GM21423 (cell line): ENCODE results near the gene LASP1.
"Not testable (repeated sequence)": the region's sequence is repeated elsewhere in the genome, so short reads cannot be mapped to it uniquely, and the experiment has no call there.

Source experiments
- ATAC-seq: cut with Tn5 transposase; IDR thresholded peaks from one replicate; pipeline ENCODE4 v1.9.1; 2021; ENCODE audit warnings: mild to moderate bottlenecking, moderate library complexity; ENCODE audit not compliant: unreplicated experiment

Gene LASP1

DNA sequence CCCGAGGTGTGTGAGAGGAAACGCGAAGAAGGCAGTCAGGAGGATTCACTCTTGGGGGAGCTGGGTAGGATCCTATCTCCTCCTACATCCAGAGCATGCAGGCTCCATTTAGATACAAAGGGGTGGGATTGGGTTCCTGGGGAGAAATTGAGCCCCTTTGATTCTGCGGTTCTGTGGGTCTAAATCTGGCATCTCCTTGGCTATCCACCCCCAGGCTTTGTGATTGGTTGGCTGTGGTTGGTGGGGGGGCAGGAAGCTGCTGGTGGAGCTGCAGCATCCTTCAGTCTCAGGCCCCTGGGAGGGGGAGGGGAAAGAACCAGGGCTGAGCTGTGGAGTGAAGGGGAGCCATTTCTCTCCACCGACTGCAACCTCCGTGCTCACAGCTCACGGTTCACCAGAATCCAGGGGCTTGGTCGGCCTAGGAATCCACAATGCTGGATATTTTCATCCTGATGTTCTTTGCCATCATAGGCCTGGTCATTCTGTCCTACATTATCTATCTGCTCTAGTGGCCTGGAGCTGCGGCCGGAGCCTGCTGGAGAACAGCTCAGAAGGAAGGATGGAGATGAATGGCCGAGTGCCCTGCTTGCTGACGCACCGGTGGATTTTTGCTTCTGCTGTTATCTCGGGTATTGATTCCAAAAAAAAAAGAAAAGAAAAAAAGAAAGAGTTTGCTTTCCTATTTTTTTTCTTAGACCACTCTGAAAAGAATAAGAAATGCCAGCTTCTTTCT is 55.6 kb downstream of the LASP1 start, which contains the start of gene LASP1NB:
TSS of gene LASP1NB (plus strand) at position 352 of the 733 bp plus-strand sequence.
- ATAC-seq: no peak

- ATAC-seq: no peak
Observed at GRCh38 chr17:38926293-38927070, 56.6 kb downstream of the LASP1 start.

DNA sequence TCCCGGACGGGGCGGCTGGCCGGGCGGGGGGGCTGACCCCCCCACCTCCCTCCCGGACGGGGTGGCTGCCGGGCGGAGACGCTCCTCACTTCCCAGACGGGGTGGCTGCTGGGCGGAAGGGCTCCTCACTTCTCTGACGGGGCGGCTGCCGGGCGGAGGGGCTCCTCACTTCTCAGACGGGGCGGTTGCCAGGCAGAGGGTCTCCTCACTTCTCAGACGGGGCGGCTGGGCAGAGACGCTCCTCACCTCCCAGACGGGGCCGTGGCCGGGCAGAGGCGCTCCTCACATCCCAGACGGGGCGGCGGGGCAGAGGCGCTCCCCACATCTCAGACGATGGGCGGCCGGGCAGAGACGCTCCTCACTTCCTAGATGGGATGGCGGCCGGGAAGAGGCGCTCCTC is 60.9 kb downstream of the LASP1 start:
- not testable (repeated sequence) for ATAC-seq

GRCh38 chr17:38933962-38934361 is 64.1 kb downstream of the LASP1 start:
- not testable (repeated sequence) for ATAC-seq

DNA sequence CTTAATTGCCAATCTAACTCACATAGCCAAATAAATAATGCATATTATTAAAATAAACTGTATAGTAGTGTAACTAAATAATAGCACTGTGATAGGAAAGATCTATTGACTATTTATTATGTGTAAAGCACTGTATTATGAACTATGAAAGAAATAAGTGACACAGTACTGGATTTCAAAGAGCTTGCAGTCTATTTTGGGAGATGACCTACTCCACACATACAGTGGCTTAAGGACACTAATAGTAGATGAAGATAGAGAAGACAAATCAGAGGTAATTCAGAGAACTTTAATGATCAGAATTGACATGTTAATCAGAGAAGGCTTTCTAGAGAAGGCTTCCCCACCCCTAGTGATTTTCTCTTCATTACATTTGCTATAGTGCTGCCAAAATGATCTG is 70.1 kb downstream of the LASP1 start:
- ATAC-seq: no peak

GRCh38 chr17:38940404-38940803 is 70.5 kb downstream of the LASP1 start:
- no peak for ATAC-seq

- ATAC-seq: no peak
Observed at GRCh38 chr17:38942696-38943334, 73.0 kb downstream of the LASP1 start.

- no peak for ATAC-seq
Observed at GRCh38 chr17:38943607-38944006, 73.7 kb downstream of the LASP1 start.

DNA sequence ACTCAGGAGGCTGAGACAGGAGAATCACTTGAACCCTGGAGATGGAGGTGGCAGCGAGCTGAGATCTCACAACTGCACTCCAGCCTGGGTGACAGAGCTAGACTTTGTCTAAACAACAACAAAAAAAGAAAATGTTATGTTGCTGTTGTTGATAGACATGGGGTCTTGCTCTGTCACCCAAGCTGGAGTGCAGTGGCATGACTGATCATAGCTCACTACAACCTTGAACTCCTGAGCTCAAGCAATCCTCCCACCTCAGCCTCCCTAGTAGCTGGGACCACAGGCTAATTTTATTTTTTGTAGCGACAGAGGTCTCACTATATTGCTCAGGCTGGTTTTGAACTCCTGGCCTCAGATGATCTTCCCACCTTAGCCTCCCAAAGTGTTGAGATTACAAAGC is 77.3 kb downstream of the LASP1 start:
- ATAC-seq: no peak

DNA sequence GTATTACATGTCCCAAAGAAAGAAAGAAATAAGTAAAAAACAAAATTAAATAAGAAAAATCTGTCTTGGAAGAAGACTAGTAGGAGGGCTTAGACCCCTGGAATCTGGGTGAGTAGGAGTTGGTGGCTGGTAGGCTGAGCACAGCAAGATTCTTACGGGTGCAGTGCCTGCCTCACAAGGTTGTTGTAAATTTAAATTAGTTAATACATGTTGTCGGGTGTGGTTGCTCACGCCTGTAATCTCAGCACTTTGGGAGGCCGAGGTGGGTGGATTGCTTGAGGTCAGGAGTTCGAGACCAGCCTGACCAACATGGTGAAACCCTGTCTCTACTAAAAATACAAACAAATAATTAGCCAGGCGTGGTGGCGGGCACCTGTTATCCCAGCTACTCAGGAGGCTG is 83.9 kb downstream of the LASP1 start:
- ATAC-seq: not testable (repeated sequence)

DNA sequence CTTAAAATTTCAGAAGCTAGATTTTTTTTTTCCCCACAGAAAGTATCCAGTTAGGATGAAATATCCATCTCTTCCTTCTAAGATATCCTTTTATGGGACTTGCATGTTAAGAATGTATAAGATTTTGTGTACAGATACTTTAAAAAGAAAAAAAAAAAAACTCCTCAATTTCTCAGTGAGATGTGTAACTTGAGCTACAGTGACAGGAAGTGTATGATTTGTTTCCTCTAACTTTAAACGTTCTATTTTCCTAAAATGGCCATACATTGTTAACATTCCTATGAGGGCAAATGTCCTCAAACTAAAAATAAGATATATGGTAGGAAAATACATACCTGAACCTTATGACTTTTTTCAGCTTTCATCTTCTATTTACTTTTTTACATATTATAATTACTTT is 88.5 kb downstream of the LASP1 start:
- no peak for ATAC-seq

- no peak for ATAC-seq
Observed at GRCh38 chr17:38958756-38959155, 88.9 kb downstream of the LASP1 start.

- no peak for ATAC-seq
Observed at GRCh38 chr17:38959508-38959907, 89.7 kb downstream of the LASP1 start.

DNA sequence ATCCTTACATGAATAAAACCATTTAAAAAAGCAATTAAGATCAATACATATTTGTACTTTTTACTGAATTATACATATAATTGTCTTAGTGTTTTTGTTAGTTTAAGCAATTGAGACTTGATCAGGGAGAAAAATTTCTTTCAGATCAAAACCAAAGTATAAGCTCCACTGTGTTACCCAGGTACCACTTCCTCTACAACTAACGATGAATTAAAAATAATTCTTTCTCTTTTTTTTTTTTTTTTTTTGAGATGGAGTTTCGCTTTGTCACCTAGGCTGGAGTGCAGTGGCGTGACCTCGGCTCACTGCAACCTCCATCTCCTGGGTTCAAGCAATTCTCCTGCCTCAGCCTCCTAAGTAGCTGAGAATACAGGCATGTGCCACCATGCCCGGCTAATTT is 90.5 kb downstream of the LASP1 start:
- no peak for ATAC-seq

GRCh38 chr17:38961413-38961812 is 91.6 kb downstream of the LASP1 start:
- ATAC-seq: no peak

DNA sequence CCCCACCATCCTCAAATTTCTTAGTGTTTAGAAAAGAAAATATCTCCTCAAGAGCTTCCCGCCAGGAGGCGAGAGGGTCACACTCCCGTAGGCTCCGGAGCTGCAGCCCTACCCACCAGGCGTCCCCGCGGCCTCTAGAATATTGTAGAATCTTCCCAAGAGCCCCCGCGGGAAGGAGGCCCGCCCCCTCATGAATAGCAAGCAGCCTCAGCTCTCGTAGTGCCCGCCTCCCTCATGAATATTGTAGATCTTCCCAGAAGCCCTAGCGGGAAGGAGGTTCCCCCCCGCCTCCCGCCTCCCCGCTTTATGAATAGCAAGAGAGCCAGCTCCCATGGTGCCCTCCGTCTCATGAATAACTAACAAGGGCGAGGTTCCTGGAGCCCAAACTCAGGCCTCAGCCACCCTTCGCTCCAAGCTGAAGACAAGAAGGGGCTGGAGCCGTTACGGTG is 97.5 kb downstream of the LASP1 start, which contains the start of gene FBXO47:
TSS of gene FBXO47 (minus strand) at position 114 of the 449 bp plus-strand sequence. CDS start 4,378 bp downstream, outside the sequence.
- no peak for ATAC-seq

DNA sequence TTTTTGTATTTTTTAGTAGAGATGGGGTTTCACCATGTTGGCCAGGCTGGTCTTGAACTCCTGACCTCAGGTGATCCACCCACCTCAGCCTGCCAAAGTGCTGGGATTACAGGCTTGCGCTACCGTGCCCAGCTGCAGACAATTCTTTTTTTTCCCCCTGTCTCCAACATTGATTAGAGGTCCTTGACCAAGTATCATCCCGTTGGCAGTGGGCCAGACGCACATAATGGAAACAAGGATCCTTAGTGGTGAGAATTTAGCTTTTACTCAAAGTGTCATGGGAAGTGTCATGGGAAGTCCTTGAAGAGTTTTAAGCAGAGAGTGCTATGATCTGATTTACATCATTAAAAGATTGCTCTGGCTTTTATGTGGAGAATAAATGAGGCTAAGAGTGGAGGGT is 99.4 kb downstream of the LASP1 start:
- no peak for ATAC-seq

- ATAC-seq: no peak
Observed at GRCh38 chr17:38970128-38970527, 100.3 kb downstream of the LASP1 start.

DNA sequence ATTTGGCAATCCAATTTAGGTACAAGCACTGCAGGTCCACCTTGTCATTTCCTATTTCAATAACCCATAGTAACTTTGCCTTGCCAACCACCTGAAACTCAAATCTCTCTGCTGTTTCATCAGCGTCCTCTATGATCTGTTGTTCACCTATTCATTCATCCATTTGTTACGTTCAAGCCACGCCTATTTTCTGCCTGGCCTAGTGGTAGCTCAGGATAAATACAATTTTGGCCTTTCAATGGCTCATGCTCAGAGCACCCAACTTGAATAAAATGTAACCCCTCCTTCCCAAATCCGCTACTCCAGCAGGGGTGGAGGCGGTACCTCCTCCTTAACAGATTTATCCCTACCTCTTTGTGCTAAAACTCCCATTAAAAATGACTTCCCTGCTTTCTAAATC is 100.9 kb downstream of the LASP1 start:
- ATAC-seq: no peak
